Measurements from ENCODE around the gene GRIK2. TPM values are rescaled to one million over a fixed set of nuclear protein-coding genes. Genes with fewer than 3 reads are reported as not detected.

Gene GRIK2
- total and polyA plus RNA-seq, 12 donors: 0.09 to 10.6 (median 1.9) TPM

- Histone ChIP-seq H3K36me3 (replicated peaks in 1 of 2) (no peaks in the 10 kb centered on the region), H3K4me3 (no peak overlapping the region), H3K27me3 (no peaks in the 10 kb centered on the region), H3K4me1 (replicated peaks in 1 of 2) (no peaks in the 10 kb centered on the region), H3K9me3 (replicated peaks in 1 of 3) (no peaks in the 10 kb centered on the region), H3K27ac (no peak overlapping the region)
- TF ChIP-seq, protein P1, sequence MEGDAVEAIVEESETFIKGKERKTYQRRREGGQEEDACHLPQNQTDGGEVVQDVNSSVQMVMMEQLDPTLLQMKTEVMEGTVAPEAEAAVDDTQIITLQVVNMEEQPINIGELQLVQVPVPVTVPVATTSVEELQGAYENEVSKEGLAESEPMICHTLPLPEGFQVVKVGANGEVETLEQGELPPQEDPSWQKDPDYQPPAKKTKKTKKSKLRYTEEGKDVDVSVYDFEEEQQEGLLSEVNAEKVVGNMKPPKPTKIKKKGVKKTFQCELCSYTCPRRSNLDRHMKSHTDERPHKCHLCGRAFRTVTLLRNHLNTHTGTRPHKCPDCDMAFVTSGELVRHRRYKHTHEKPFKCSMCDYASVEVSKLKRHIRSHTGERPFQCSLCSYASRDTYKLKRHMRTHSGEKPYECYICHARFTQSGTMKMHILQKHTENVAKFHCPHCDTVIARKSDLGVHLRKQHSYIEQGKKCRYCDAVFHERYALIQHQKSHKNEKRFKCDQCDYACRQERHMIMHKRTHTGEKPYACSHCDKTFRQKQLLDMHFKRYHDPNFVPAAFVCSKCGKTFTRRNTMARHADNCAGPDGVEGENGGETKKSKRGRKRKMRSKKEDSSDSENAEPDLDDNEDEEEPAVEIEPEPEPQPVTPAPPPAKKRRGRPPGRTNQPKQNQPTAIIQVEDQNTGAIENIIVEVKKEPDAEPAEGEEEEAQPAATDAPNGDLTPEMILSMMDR (IDR thresholded peaks at IDR 0.05): no peak
- no peak for TF ChIP-seq POLR2A (IDR thresholded peaks at IDR 0.05)
- WGBS, 4 donors: 73 to 89% (median 86%) methylated on average over 2 of the region's 2 CpGs
- DNase-seq: no peak
- intact Hi-C loops (cut with DNase I): no loop called here
These were observed 628.8 kb downstream of the GRIK2 start for GRCh38 chr6:102022281-102022680.

DNA sequence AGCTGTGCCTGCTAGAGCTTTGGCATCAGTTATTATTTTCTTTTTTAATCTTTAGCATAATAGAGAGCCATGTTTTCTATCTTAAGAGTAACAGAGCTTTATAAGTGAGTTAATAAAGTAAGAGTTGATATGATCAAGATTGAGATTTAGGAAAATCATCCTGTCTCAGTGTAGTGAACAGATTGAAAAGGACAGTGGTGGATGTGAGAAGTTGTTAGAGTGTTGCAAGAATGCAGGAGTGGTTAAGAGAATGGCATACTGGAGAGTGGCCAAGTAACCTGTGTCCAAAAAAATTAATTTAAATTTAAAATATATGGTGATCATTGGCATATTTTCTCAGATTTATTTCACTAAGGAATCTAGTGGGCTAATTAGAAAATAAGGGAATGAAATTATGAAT is 629.3 kb downstream of the GRIK2 start:
- no peak for DNase-seq
- TF ChIP-seq, protein P1 (IDR thresholded peaks at IDR 0.05): no peak
- no peak for TF ChIP-seq POLR2A (IDR thresholded peaks at IDR 0.05)
- no peaks in the 10 kb centered on the region for H3K9me3 ChIP-seq (replicated peaks in 1 of 3)

GRCh38 chr6:102023977-102024657 is 630.6 kb downstream of the GRIK2 start:
- H3K27ac ChIP-seq: no peak overlapping the region
- 79 to 85% (median 84%) methylated on average over 3 of the region's 3 CpGs for WGBS, 4 donors

More for the DNA sequence above, 629.3 kb downstream of the GRIK2 start:
- no peak overlapping the region for H3K27ac ChIP-seq
- no peak overlapping the region for H3K4me3 ChIP-seq
- H3K36me3 ChIP-seq (replicated peaks in 1 of 2): no peaks in the 10 kb centered on the region
- no peaks in the 10 kb centered on the region for H3K4me1 ChIP-seq (replicated peaks in 1 of 2)
- intact Hi-C loops (cut with DNase I): no loop called here
- H3K27me3 ChIP-seq: no peaks in the 10 kb centered on the region

DNA sequence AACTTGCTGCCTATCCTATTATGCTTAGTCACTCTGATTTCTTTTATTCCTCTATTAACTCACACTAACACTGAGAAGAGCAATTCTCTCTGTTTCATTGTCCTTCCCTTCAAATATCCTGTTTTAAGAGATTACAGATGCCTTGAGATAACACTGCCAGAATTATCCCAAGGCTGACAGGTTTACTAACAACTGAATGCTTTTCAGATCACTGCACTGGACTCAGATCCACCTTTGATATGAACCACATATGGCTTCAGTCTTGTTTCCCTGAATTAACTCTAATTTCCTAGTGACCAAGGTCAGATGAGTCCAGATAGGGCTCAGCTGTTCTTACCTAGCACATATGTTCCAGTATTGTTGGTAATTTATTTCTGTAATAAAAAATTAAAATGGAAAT is 633.1 kb downstream of the GRIK2 start:
- intact Hi-C loops (cut with DNase I): no loop called here
- no peaks in the 10 kb centered on the region for H3K36me3 ChIP-seq (replicated peaks in 1 of 2)
- TF ChIP-seq, protein P1 (IDR thresholded peaks at IDR 0.05): no peak
- no peak for TF ChIP-seq POLR2A (IDR thresholded peaks at IDR 0.05)
- H3K4me3 ChIP-seq: no peak overlapping the region
- no peaks in the 10 kb centered on the region for H3K27me3 ChIP-seq
- H3K4me1 ChIP-seq (replicated peaks in 1 of 2): no peaks in the 10 kb centered on the region
- no peak for DNase-seq
- no peak overlapping the region for H3K27ac ChIP-seq
- H3K9me3 ChIP-seq (replicated peaks in 1 of 3): no peaks in the 10 kb centered on the region

More at GRCh38 chr6:102023977-102024657, 630.6 kb downstream of the GRIK2 start:
- no peaks in the 10 kb centered on the region for H3K27me3 ChIP-seq
- intact Hi-C loops (cut with DNase I): no loop called here
- H3K4me3 ChIP-seq: no peak overlapping the region
- DNase-seq: no peak
- H3K36me3 ChIP-seq (replicated peaks in 1 of 2): no peaks in the 10 kb centered on the region
- H3K9me3 ChIP-seq (replicated peaks in 1 of 3): no peaks in the 10 kb centered on the region
- no peaks in the 10 kb centered on the region for H3K4me1 ChIP-seq (replicated peaks in 1 of 2)
- TF ChIP-seq POLR2A (IDR thresholded peaks at IDR 0.05): no peak
- TF ChIP-seq, protein P1 (IDR thresholded peaks at IDR 0.05): no peak

Data from adrenal gland (tissue), 12 donors.